Endothelial cell of umbilical vein (primary cell): ENCODE data around the gene SLC4A4. TPM values are rescaled to one million over a fixed set of nuclear protein-coding genes. Genes with fewer than 3 reads are reported as not detected.

Experiments
- BruUV-seq: library from RNA; stranded (reverse); fragments of 400-500 nt; replicated peaks from 2 replicates; lab custom pipeline; 2021; lab: Mats Ljungman, UMichigan
- CTCF ChIA-PET: fragments of 300-600, 350-600 bp; sonication (Branson Sonifier 250); formaldehyde crosslinking; loops from one replicate; lab custom pipeline; 2021; ENCODE audit warnings: antibody characterized with exemption, inconsistent platforms; lab: Charles Lee
- POLR2A ChIA-PET: fragments of 300-600, 350-600 bp; sonication (Branson Sonifier 250); formaldehyde crosslinking; loops from one replicate; lab custom pipeline; 2021; ENCODE audit warnings: antibody characterized with exemption, inconsistent platforms; lab: Charles Lee
- DNase-seq: peaks from one replicate; pipeline ENCODE4 v3.0.0-alpha.2; 2011; ENCODE audit warnings: low read depth, low spot score
- FAIRE-seq: peaks from 2 replicates; lab custom pipeline; 2011; peaks lifted over from hg19 to GRCh38; lab: Jason Lieb, UNC
- H2AFZ ChIP-seq: 2 replicates; pipeline ENCODE4 v1.6.0; 2012; ENCODE audit warnings: low read depth, low read length, control low read depth, inconsistent platforms
- H3K27ac ChIP-seq: 2 replicates; pipeline ENCODE4 v1.5.1; 2011; ENCODE audit warnings: low read depth, mild to moderate bottlenecking, control low read depth, low read length, moderate library complexity; ENCODE audit not compliant: insufficient read depth
- H3K27me3 ChIP-seq, 2 experiments: 2 replicates each; pipeline versions ENCODE4 v1.6.0 to v1.6.1; 2011; ENCODE audit warnings: low read length in 2 of 2, mixed read lengths in 1 of 2; ENCODE audit not compliant: control insufficient read depth in 2 of 2, insufficient read depth in 2 of 2
- H3K36me3 ChIP-seq, 2 experiments: 2 replicates in 1 of 2; 3 replicates in 1 of 2; pipeline ENCODE4 v1.5.1; 2011; ENCODE audit warnings: low read length in 2 of 2, mild to moderate bottlenecking in 1 of 2, moderate library complexity in 1 of 2; ENCODE audit not compliant: control insufficient read depth in 2 of 2, insufficient read depth in 2 of 2; ENCODE audit errors: extremely low read depth in 1 of 2
- H3K4me1 ChIP-seq: 3 replicates; pipeline ENCODE4 v1.5.1; 2011; ENCODE audit warnings: mild to moderate bottlenecking, low read length; ENCODE audit not compliant: control insufficient read depth, insufficient read depth; ENCODE audit errors: extremely low read depth
- H3K4me2 ChIP-seq: 2 replicates; pipeline ENCODE4 v1.6.1; 2011; ENCODE audit warnings: low read length, control low read depth, mixed read lengths; ENCODE audit not compliant: insufficient read depth
- H3K4me3 ChIP-seq, 3 experiments: fragments of 200-600 bp in 1 of 3; sonication (generic), shearing (Covaris generic) in 1 of 3; replicated peaks in 1 of 3; 2 replicates each; pipeline ENCODE4 v1.5.1; 2011 to 2016; ENCODE audit warnings: control low read depth in 3 of 3, low read length in 3 of 3, mild to moderate bottlenecking in 2 of 3, inconsistent platforms in 1 of 3, low read depth in 1 of 3, moderate library complexity in 1 of 3; ENCODE audit not compliant: insufficient read depth in 1 of 3
- H3K79me2 ChIP-seq: 2 replicates; pipeline ENCODE4 v1.6.0; 2012; ENCODE audit warnings: low read length, inconsistent platforms; ENCODE audit not compliant: control insufficient read depth, insufficient read depth
- H3K9ac ChIP-seq: replicated peaks from 2 replicates; pipeline ENCODE3; 2011; ENCODE audit warnings: low read length, control low read depth; ENCODE audit not compliant: insufficient read depth; ENCODE audit errors: extremely low read depth
- H3K9me1 ChIP-seq: replicated peaks from 3 replicates; pipeline ENCODE4 v1.6.0; 2011; ENCODE audit warnings: mild to moderate bottlenecking, low read length; ENCODE audit not compliant: control insufficient read depth, insufficient read depth; ENCODE audit errors: extremely low read depth
- H3K9me3 ChIP-seq: replicated peaks from 2 replicates; pipeline ENCODE4 v1.5.1; 2012; ENCODE audit warnings: low read length, inconsistent platforms; ENCODE audit not compliant: control insufficient read depth, insufficient read depth
- H4K20me1 ChIP-seq: replicated peaks from 2 replicates; pipeline ENCODE3; 2011; ENCODE audit warnings: mild to moderate bottlenecking, low read length; ENCODE audit not compliant: control insufficient read depth, insufficient read depth; ENCODE audit errors: extremely low read depth
- CTCF ChIP-seq, 2 donors: IDR thresholded peaks; 1 replicate in 1 of 2; 2 replicates in 1 of 2; pipeline ENCODE4 v1.5.1; 2011; ENCODE audit warnings: low read length in 2 of 2, mild to moderate bottlenecking in 2 of 2, moderate library complexity in 2 of 2, control low read depth in 1 of 2, inconsistent platforms in 1 of 2, low read depth in 1 of 2; ENCODE audit not compliant: insufficient read depth in 1 of 2; ENCODE audit errors: extremely low read depth in 1 of 2
- EZH2 ChIP-seq: IDR thresholded peaks from 2 replicates; pipeline ENCODE4 v1.6.1; 2012; ENCODE audit warnings: borderline replicate concordance, low read depth, mild to moderate bottlenecking, moderate library complexity, low read length, inconsistent platforms; ENCODE audit not compliant: severe bottlenecking
- FOS ChIP-seq: IDR thresholded peaks from 2 replicates; pipeline ENCODE4 v1.6.1; 2011; ENCODE audit warnings: mild to moderate bottlenecking, low read length, moderate library complexity, borderline replicate concordance; ENCODE audit not compliant: insufficient read depth
- GATA2 ChIP-seq: IDR thresholded peaks from 2 replicates; pipeline ENCODE4 v1.7.0; 2011; ENCODE audit warnings: low read depth, mild to moderate bottlenecking, moderate library complexity, mixed read lengths, low read length; ENCODE audit not compliant: insufficient read length, insufficient read depth
- JUN ChIP-seq: IDR thresholded peaks from 2 replicates; pipeline ENCODE4 v1.6.1; 2011; ENCODE audit warnings: borderline replicate concordance, low read depth; ENCODE audit not compliant: insufficient read length, insufficient read depth
- MAX ChIP-seq: IDR thresholded peaks from 2 replicates; pipeline ENCODE4 v1.6.1; 2011; ENCODE audit not compliant: insufficient read depth, insufficient read length
- MYC ChIP-seq: IDR thresholded peaks from one replicate; pipeline ENCODE4 v1.6.1; 2011; ENCODE audit warnings: mild to moderate bottlenecking, low read depth, low read length
- POLR2A ChIP-seq: IDR thresholded peaks from 2 replicates; pipeline ENCODE4 v1.6.1; 2012; ENCODE audit warnings: low read depth, mild to moderate bottlenecking, control low read depth, low read length
- POLR2AphosphoS5 ChIP-seq: IDR thresholded peaks from 2 replicates; pipeline ENCODE4 v1.6.1; 2012; ENCODE audit warnings: low read depth, mild to moderate bottlenecking, control low read depth, low read length, moderate library complexity; ENCODE audit not compliant: insufficient read depth
- dilution Hi-C: fragments of 300-500 bp; cut with MboI; formaldehyde crosslinking; loops from one replicate; pipeline ENCODE4 v1.15.0; 2019; ENCODE audit warnings: low sequenced_read_pairs; ENCODE audit not compliant: extremely low pct_ligation_motif_present
- intact Hi-C: fragments of 100-400 bp; cut with micrococcal nuclease; formaldehyde crosslinking; loops from one replicate; pipeline ENCODE4 v1.10.0; 2022
- polyA plus RNA-seq, 4 experiments: library from polyadenylated mRNA; depleted of rRNA in 3 of 4; stranded (reverse) in 3 of 4; unstranded in 1 of 4; fragments of >200 nt; gene quantifications; 2 replicates each; pipeline versions ENCODE4 v1.2.1 to v1.2.3, GENCODE V29; 2011 to 2012; ENCODE audit warnings: missing spikeins in 1 of 4
- total RNA-seq: library from RNA; stranded (reverse); gene quantifications from 2 replicates; pipeline ENCODE4 v1.2.3, GENCODE V29; 2021

The SLC4A4 gene
- total and polyA plus RNA-seq, 2 donors (not counting 3 experiments of a cell fraction or from before 2014, with no cell fraction given): not detected

DNA sequence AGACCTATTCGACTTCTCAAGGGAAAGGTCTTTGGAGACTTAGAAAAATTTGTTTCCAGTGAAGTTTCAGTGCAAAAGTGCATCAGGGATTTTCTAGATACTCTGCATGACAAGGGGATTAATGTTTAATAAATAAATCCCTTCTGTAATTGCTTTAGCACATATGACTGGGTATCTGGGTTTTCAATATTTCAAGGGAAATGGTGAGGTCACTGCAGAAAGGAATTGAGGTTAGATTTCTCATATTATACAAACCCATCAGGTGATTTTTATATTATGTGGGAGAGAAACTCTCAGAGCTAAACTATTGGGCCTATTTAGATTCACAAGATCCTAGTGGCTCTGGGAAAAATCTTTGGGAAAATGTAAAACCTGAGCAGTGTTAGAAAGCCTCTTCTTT lies 48.3 kb upstream of the SLC4A4 start:
- CTCF ChIA-PET: no interaction called here
- no peaks in the 10 kb centered on the region for H3K4me1 ChIP-seq

DNA sequence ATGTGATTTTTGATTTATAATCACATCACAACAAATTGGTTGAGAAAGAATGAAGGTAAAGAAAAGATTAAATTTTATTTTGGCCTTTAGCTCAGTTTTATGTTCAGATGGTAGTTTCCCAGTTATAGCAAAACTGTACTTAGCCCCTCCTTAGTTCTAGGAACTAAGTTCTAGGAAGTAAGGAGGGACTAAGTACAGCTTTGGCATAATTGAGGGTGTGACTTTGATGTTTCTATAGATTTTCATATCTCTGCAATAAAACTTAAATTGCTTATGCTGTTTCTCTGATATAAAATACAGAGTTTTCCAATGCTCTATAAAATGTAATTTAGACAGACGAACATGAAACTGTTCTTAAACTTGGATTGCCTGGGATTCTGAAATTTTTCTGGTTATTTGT lies 46.6 kb upstream of the SLC4A4 start:
- H3K9me3 ChIP-seq: no peaks in the 10 kb centered on the region
- CTCF ChIA-PET: no interaction called here
- H3K4me1 ChIP-seq: no peaks in the 10 kb centered on the region
- intact Hi-C loops (no loop called here), dilution Hi-C loops (no loop called here)
- BruUV-seq: no TSS peak
- no peaks in the 10 kb centered on the region for H4K20me1 ChIP-seq
- H2AFZ ChIP-seq: no peak overlapping the region
- TF ChIP-seq FOS: no peak
- TF ChIP-seq POLR2A: no peak
- TF ChIP-seq POLR2AphosphoS5: no peak
- no peak for TF ChIP-seq CTCF (IDR thresholded peaks at IDR 0.05; ENCODE audit: extremely low read depth in 1 of 2, insufficient read depth in 1 of 2, low read depth in 1 of 2, low read length in 2 of 2)
- TF ChIP-seq JUN: no peak
- no peak for TF ChIP-seq MAX
- no peak for TF ChIP-seq EZH2
- no peak for TF ChIP-seq MYC
- TF ChIP-seq GATA2: no peak
- no peaks in the 10 kb centered on the region for H3K27me3 ChIP-seq
- no peaks in the 10 kb centered on the region for H3K36me3 ChIP-seq
- no peak overlapping the region for H3K4me3 ChIP-seq
- FAIRE-seq (no peak), DNase-seq (no peak)
- no peak overlapping the region for H3K27ac ChIP-seq
- no peak overlapping the region for H3K4me2 ChIP-seq
- no peak overlapping the region for H3K9ac ChIP-seq
- H3K79me2 ChIP-seq: no peaks in the 10 kb centered on the region
- POLR2A ChIA-PET: no interaction called here
- no peaks in the 10 kb centered on the region for H3K9me1 ChIP-seq

More for the DNA sequence above, 48.3 kb upstream of the SLC4A4 start:
- BruUV-seq: no TSS peak
- Histone ChIP-seq H3K9me3 (no peaks in the 10 kb centered on the region), H3K79me2 (no peaks in the 10 kb centered on the region), H3K4me3 (no peak overlapping the region), H3K9ac (no peak overlapping the region), H2AFZ (no peak overlapping the region), H3K27ac (no peak overlapping the region), H4K20me1 (no peaks in the 10 kb centered on the region), H3K36me3 (no peaks in the 10 kb centered on the region), H3K9me1 (no peaks in the 10 kb centered on the region), H3K27me3 (no peaks in the 10 kb centered on the region), H3K4me2 (no peak overlapping the region)
- no peak for FAIRE-seq
- TF ChIP-seq POLR2AphosphoS5: no peak
- no peak for TF ChIP-seq MAX
- no peak for TF ChIP-seq GATA2
- no peak for TF ChIP-seq FOS
- POLR2A ChIA-PET: no interaction called here
- intact Hi-C loops: no loop called here
- dilution Hi-C loops: no loop called here
- no peak for DNase-seq
